ENCODE measurements around the gene FAT1.

FAT1 gene

GRCh38 chr4:186651624-186652023, 72.0 kb downstream of the FAT1 start:
- DNase-seq (ENCODE audit: low spot score), result peak; percentile 87

GRCh38 chr4:186651181-186651603, 72.5 kb downstream of the FAT1 start:
- DNase-seq (ENCODE audit: low spot score), result peak; percentile 81

- DNase-seq (ENCODE audit: low spot score), result peak; percentile 52
Observed at GRCh38 chr4:186650401-186651180, 73.1 kb downstream of the FAT1 start.

- no peak for DNase-seq (ENCODE audit: low spot score)
Observed at GRCh38 chr4:186647821-186648220, 75.8 kb downstream of the FAT1 start.

GRCh38 chr4:186644737-186645261, 78.9 kb downstream of the FAT1 start:
- DNase-seq (ENCODE audit: low spot score), result peak; percentile 44

GRCh38 chr4:186644311-186644638, 79.4 kb downstream of the FAT1 start:
- DNase-seq (ENCODE audit: low spot score), result no peak

- no peak for DNase-seq (ENCODE audit: low spot score)
Observed at GRCh38 chr4:186643501-186644310, 80.0 kb downstream of the FAT1 start.

GRCh38 chr4:186642998-186643397, 80.7 kb downstream of the FAT1 start:
- DNase-seq (ENCODE audit: low spot score), result no peak

- DNase-seq (ENCODE audit: low spot score), result no peak
Observed at GRCh38 chr4:186642530-186642929, 81.1 kb downstream of the FAT1 start.

- DNase-seq (ENCODE audit: low spot score), result no peak
Observed at GRCh38 chr4:186634591-186635128, 89.0 kb downstream of the FAT1 start.

- DNase-seq (ENCODE audit: low spot score), result no peak
Observed at GRCh38 chr4:186633844-186634243, 89.8 kb downstream of the FAT1 start.

- DNase-seq (ENCODE audit: low spot score), result no peak
Observed at GRCh38 chr4:186630128-186630527, 93.5 kb downstream of the FAT1 start.

- no peak for DNase-seq (ENCODE audit: low spot score)
Observed at GRCh38 chr4:186628058-186628711, 95.5 kb downstream of the FAT1 start.

- DNase-seq (ENCODE audit: low spot score), result no peak
Observed at GRCh38 chr4:186627226-186627865, 96.3 kb downstream of the FAT1 start.

- no peak for DNase-seq (ENCODE audit: low spot score)
Observed at GRCh38 chr4:186624951-186625350, 98.7 kb downstream of the FAT1 start.

GRCh38 chr4:186623546-186623945, 100.1 kb downstream of the FAT1 start:
- no peak for DNase-seq (ENCODE audit: low spot score)

GRCh38 chr4:186622788-186623464, 100.7 kb downstream of the FAT1 start:
- no peak for DNase-seq (ENCODE audit: low spot score)

GRCh38 chr4:186621959-186622553, 101.6 kb downstream of the FAT1 start:
- DNase-seq (ENCODE audit: low spot score), result no peak

GRCh38 chr4:186619088-186619487, 104.6 kb downstream of the FAT1 start:
- DNase-seq (ENCODE audit: low spot score), result no peak

GRCh38 chr4:186617921-186618320, 105.7 kb downstream of the FAT1 start:
- no peak for DNase-seq (ENCODE audit: low spot score)

- no peak for DNase-seq (ENCODE audit: low spot score)
Observed at GRCh38 chr4:186607490-186607889, 116.2 kb downstream of the FAT1 start.
